Stimulated activated CD4-positive, alpha-beta T cell treated with anti-CD3 and anti-CD28 coated beads, Interleukin-12 subunit alpha, Interleukin-12 subunit beta, amount 100 ng/mL, for 48 hours (primary cell): ENCODE measurements around the gene METAP1.
"Not testable (repeated sequence)": the region's sequence is repeated elsewhere in the genome, so short reads cannot be mapped to it uniquely, and the experiment has no call there.

Experiments used
- DNase-seq, 3 donors: peaks; one replicate each; pipeline ENCODE4 v3.0.0-alpha.2; 2020; ENCODE audit warnings: low read depth in 2 of 3, low spot score in 1 of 3

The METAP1 gene

DNA sequence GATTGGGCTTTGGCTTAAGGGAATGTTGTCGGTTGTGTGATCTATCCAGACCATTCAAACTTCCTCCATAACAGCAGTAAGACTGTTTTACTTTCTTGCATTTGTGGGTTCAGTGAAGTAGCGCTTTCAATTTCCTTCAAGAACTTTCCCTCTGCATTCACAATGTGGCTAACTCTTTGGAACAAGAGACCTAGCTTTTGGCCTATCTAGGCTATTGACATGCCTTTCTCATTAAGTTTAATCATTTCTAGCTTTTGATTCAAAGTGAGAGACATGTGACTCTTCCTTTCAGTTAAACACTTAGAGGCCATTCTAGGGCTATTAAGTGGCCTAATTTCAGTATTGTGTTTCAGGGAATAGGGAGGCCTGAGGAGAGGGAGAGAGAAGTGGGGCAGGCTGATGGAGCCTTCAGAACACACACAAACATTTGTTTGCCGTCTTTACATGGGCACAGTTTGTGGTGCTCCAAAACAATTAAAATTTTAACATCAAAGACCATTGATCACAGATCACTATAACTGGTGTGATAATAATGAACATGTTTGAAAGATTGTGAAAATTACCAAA lies 59.0 kb downstream of the METAP1 start:
- DNase-seq = no peak

DNA sequence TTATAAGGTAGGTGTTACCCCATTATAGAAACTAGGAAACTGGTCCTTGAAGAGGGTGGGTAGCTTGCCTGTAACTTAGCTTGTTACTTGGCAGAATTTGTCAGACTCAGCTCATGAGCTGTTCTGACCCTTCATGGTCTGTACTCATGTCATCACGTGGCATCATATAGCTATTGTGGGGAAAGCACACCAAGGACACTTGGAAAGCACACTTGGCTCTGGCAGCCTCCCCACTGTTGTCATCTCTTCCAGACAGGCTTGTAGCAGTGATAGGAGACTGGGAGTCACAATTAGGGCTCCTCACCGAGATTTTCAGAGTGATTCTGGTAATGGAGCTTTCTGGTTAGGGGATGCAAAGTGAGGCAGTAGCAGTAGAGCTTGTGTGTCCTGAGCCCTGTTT lies 62.7 kb downstream of the METAP1 start:
- DNase-seq = no peak

DNA sequence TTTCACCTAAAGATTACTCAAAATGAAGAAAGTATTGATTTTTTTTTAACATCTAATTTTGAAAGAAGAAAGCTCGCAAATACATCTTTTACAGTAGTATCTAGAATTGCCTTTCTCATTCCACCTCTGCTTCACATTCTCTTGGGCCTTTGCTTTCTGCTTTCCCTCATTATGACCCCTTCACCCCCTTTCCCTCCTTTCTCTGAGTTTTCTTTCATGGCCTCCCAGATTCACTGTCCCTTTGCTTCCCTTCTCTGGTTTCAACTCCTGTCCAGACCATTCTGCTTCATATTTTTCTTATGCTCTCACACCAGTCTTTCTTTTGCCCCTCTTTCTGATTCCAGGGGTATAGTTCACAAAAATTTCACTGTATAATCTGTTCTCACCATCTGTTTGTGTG lies 64.0 kb downstream of the METAP1 start:
- DNase-seq = no peak

DNA sequence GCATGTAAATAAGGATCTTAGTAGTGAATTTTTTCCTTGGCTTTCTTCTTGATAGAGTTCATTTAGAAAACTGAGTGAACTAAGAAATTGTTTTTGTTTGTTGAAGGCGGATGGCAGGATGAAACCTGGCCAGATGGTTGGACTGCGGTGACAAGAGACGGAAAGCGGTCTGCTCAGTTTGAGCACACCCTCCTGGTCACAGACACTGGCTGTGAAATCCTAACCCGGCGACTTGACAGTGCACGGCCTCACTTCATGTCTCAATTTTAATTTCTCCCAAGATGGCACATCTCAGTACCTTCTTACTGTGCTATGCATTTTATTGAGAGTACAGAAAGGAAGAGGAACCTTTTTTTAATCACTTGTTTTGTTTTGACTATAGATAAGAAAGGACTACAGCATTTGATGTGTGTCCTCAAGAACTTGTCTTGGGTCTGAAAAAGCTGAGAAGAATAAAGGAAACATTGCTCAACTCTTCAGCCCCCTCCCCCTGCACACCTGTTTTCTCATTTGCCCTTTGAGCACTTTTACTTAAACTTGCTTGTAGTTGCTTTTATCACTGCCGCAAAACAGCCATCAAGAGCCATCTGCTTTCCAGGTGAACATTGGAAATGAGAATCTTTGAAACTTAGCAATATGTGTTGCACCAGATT lies 65.7 kb downstream of the METAP1 start:
- no peak for DNase-seq

DNA sequence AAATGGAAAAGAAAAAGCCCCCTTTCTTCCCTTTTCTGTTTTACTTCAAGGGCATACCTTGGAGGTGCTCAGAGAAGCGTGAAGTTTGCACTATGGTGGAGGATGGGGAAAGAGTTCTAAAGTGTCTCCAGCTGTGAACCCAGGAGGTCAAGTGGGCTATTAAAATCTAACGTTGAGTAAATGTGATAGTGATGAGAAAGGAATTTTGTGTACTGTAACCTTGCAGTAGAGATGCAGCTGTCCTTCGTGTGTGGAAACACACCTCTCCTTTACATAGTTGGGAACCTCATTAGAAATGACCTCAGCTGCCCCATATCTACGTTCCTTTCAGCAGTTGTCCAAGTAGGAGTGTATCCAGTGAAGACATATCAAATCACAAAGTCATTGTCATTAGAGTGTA lies 66.6 kb downstream of the METAP1 start:
- no peak for DNase-seq

DNA sequence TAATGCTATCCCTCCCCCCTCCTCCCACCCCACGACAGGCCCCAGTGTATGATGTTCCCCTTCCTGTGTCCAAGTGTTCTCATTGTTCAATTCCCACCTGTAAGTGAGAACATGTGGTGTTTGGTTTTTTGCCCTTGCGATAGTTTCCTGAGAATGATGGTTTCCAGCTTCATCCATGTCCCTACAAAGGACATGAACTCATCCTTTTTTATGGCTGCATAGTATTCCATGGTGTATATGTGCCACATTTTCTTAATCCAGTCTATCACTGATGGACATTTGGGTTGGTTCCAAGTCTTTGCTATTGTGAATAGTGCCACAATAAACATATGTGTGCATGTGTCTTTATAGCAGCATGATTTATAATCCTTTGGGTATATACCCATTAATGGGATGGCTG lies 70.0 kb downstream of the METAP1 start:
- not testable (repeated sequence) for DNase-seq

DNA sequence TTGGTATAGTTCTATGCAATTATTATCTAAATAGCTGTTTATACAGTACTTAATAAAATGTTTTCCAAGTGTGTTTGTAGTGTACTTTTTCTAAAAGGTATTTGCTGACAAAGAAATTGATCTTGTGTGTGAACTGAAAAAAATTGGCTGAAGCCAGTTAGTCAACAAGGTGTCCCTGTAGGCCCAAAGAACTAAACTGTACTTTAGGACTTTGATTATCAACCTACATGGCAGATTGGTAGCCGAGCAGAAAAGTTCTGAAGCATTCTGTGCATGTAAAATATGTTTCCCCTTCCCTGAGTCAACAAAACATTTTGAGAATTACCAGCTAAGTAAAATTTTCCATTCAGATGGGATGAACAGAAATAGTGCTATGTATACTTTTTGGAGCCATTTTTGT lies 72.1 kb downstream of the METAP1 start:
- DNase-seq = no peak

DNA sequence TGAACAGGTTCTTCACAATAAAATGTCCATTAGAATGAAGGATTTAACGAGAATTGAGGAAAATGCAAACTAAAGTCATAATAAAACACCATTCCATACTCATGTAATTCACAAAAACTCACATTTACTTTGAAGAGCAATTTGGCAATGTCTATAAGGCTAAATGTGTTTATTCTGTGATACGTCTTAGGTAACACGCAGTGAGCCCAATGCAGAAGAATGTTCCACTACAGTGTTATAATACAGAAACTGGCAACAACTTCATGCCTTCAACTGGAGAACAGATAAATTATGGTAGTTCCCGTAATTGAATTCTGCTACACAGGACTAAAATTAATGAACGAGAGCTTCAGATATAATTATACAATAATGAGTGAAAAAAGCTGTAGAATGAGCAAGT lies 75.6 kb downstream of the METAP1 start:
- no peak for DNase-seq

DNA sequence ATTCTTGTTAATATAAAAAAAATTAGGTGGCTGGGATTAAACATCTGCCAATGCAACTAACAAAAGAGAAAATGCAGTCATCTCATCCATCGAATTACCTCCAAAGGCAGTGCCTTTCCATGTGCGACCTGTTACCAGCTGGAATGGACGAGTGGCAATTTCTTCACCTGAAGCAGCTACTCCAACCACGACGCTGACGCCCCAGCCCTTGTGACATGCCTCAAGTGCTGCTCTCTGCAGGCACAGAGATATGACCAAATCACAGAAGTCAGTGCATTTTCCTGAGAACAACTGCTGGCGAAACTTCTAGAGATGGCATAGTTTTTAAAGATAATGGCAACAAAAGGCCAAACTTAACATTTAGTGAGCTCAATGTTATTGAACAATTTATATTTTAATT lies 79.3 kb downstream of the METAP1 start:
- DNase-seq = no peak

DNA sequence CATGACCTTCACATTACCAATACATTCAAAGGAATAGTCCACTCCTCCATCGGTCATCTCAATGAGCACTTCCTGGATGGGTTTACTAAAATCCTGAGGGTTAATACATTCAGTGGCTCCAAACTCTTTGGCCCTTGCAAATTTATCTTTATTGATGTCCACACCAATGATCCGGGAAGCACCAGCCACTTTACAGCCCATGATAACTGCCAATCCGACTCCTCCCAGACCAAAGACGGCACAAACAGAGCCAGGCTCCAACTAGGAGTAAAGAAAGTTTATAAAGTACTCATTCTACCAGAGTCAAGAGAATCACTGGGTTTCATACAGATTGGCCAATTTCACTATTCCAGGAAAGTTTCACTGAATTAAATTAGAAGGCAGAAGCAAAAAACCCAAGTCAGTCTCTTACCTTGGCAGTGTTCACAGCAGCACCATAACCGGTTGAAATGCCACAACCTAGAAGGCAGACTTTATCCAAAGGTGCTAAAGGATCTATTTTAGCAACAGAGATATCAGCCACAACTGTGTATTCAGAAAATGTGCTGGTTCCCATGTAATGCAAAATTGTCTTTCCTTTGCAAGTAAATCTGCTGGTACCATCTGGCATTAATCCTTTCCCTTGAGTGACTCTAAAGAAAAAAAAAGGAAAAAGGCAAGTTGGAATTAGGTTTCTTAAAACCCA lies 80.9 kb downstream of the METAP1 start:
- no peak for DNase-seq

DNA sequence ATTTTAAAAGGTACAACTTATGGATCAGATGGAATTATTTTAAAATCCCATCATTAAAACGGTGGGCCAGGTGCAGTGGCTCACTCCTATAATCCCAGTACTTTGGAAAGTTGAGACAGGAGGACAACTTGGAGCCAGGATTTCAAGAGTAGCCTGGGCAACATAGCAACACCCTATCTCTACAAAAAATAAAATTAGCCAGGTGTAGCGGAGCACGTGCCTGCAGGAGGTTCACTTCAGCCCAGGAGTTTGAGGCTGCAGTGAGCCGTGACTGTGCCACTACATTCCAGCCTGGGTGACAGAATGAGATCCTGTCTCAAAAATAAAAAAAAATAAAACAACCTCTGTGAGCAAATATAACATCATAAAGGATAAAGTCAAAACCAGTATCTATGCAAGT lies 81.7 kb downstream of the METAP1 start:
- DNase-seq = no peak

DNA sequence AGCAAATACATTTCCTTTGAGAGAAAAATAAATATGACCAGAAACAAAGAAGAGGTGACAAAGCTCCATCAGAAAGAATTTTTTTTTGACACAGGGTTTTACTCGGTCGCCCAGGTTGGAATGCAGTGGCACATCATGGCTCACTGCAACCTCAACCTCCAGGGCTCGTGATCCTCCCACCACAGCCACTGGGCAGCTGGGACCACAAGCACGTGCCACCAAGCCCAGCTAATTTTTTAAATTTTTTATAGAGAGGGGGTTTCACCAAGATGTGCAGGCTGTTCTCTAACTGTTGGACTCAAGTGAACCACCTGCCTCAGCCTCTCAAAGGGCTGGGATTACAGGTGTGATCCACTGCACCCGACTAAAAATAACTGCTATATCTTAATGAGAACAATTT lies 82.8 kb downstream of the METAP1 start:
- no peak for DNase-seq

DNA sequence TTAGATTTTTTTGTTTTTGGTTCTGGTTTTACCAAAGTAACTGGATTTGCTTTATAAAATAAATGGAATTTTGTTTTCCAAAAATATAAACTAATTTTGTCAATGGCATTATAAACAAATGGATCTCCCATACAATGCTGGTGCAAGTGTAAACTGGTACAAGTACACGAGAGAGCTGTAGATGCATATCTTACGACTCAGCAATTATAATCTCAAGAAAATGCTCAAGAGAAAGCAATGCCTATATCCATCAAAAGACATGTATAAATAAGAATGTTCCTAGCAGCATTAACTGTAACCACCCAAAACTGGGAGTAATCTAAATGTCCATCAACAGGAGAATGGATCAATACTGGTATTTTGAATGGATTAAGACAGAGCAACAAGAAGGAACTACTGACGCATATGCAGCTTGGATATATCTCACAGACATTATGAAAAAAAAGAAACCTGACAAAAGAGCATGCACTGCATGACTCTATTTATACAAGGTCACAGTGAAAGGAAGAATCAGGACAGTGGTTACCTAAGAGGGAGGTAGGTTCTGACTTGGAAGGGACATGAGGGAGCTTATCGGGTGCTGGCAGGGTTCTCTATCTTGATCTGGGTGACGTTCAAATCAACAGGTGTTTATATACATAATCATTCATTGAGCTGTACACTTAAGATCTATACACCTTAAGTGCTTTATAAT lies 83.6 kb downstream of the METAP1 start:
- no peak for DNase-seq

DNA sequence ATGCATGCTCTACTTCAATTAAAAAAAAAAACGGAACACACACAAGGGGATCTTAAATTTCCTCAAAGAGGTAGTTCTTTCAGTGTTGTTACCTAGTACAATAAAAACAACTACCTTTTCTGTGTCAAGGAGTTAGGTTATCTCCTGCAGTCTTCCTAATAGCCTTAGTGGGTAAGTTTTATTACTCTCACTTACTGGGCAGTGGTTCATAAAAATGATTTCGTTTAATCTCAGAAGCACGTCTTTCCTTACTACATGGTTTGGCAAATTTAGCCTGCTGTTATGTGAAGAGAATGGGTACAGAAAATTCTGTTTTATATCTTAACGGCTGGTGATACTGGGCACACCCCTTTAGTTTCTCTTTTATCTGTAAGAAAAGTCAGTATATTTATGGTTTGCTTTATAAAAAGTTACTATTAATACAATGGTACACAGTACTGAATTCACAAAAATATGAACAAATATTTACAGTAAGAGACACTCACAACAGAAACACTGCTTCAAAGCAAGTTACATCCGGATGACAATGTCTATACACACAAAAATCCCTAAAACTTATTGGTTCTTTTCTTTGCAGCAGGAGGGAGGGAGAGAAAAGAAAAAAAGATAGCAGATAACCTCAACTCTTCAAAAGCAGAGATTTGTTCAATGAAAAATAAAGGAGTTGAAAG lies 84.2 kb downstream of the METAP1 start:
- DNase-seq = no peak

DNA sequence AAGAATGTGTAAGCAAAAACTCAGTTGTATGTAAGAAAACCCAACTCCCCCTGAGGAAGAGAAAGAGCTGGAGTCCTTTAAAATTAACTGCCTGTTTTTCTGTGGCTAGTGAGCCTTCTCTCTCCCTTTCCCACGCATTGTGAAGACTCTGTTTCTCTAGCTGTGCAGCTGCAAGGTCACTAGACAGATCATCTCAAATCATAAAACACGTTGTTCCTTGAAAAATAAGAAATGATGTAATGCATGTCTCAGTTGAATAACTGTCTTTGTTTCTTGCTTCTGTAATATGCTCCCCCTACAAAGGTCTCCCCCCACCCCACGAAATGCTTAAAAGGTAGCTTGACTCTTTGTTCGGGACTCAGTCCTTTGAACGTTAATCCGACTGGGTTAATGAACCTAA lies 85.3 kb downstream of the METAP1 start:
- not testable (repeated sequence) for DNase-seq

DNA sequence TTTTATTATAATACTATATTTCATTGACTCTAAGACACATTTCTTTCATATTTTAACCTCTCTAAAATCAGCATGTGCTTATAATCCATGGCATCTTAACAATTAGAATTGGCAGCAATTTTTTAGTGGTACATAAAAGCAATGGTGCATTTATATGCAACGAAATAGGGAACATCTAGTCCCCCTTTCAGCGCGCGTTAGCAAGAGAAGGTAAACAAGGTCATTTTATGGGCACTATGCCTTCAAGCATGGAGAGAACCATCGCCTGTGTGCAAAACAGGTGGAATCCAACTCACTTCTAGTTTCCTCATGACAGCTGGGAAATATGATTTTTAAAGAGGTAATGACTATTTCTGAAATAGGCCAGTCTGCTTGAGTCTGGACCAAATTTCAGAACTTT lies 86.7 kb downstream of the METAP1 start:
- DNase-seq = no peak

DNA sequence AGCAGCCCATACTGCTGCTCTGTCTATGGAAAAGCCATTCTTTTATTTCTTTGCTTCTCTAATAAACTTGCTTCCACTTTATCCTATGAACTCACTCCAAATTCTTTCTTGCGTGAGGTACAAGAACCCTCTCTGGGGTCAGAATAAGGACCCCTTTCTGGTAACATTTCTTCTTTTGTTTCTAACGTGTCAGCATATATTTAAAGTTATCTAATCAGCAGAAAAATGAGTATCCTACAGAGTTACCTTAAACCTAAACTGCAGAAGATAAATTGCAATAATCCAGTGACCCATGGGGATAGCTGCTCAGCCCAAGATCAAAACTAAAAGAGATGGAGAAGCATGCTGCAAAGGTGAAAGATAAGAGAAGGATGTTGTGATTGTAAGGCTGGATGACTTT lies 89.1 kb downstream of the METAP1 start:
- no peak for DNase-seq

DNA sequence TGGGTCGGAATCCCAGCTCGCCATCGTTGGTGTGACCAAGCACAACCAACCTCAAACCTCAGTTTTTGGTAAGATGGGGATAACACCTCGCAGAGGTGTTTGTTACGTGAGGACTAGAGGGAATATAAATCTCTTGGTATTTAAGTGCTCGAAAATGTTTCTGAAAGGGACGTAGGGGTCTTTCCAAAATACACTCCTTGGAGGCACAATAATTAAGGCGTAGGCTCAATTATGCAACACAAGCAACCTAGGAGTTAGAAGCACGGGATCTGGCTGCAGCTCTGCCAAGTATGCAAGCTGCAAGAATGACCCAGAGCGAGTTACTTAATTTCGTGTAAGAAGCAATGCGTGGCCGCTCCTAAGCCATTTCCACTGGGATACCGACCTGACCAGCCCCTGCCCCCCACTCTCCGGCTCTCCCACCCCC lies 92.5 kb downstream of the METAP1 start:
- DNase-seq = no peak

DNA sequence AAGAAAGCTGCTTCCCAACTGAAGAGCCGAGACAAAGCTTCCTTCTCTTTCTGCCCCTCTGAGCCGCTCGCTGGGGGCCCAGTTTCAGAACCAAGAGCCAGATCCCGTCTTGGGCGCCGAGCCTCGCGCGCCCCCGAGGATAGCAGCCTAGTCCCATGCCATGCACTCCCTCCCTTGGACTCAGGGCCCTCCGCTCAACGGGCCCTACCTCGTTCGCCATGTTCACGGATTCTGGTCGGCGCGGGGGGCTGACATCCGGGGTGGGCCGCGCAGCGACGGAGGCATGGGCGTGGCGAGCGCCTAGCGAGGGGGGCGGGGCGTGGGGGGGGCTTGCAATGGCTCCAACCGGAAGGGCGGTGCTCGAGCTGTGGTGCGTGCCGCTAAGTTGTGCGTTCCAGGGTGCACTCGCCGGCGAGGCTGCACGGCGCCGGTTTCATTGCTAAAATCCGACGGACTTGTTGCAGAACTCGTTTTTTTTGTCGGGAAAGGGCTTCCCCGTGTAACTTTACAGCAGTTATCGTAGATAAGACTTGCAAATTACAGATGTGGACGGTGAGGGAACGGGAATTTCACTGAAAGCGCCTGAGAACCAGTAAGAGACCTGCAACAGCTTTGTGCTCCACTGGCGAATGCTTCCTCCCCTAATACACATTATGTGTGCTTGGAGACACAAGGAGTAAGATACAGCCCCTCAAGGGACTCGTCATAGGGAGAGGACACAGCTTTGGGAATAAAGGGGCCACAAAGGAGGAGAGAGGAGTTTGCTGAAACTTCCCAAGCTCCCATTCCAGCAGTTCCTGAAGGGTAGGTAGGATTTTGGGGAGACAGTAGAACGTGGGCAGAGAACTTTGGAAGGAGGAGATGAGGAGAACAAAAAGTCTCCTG lies 93.2 kb downstream of the METAP1 start, which contains the start of gene ADH5:
TSS of gene ADH5 (minus strand) at position 308 of the 885 bp plus-strand sequence. CDS start at position 220, 88 bp downstream.
- DNase-seq = peak; percentile 81 to 87 (median 82)

DNA sequence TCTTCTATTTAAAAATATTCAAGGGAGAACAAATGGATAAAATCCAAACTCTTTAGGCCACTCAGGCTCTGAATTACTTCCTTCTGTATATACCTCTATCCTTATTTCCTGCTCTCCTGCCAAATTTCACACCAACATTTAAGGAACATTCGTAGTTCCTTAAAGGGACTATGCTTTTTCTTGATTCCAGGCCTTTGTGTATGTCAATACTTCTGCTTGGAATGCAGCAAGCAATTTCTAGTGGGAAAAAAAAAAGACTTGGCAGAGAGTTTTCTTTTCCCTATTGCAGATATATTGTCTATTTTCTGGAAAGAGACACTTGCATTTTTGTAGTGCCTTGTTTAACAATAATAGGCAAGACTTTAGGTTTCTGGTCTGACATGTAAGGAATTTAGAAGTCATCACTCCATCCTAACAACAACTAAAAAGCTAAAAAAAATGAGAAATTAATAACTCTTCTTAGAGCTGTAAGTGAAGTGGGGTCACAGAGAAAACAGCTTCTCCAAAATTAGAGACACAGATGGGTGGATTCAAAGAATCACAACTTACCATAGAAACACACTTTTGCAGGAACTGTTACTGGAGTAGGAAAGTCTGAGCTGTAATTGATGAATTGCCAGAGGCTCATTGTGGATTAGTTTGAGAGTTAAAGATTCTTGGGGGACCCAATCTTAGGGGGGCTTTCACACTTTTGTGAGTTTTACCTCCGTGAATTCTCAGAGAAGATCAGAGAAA lies 95.1 kb downstream of the METAP1 start:
- DNase-seq = no peak
